ENCODE data around the gene WWTR1.

The WWTR1 gene

GRCh38 chr3:149489060-149489690 lies 168.7 kb downstream of the WWTR1 start:
- TF ChIP-seq CTCF (IDR thresholded peaks at IDR 0.05; ENCODE audit: extremely low read depth, insufficient read depth, missing control alignments), result peak; percentile 44
- in situ Hi-C loops (cut with MboI; ENCODE audit: low pct_unique_long_range_greater_than_20kb, low sequenced_read_pairs, unreplicated experiment), result no loop called here
- DNase-seq (ENCODE audit: low spot score), result no peak

DNA sequence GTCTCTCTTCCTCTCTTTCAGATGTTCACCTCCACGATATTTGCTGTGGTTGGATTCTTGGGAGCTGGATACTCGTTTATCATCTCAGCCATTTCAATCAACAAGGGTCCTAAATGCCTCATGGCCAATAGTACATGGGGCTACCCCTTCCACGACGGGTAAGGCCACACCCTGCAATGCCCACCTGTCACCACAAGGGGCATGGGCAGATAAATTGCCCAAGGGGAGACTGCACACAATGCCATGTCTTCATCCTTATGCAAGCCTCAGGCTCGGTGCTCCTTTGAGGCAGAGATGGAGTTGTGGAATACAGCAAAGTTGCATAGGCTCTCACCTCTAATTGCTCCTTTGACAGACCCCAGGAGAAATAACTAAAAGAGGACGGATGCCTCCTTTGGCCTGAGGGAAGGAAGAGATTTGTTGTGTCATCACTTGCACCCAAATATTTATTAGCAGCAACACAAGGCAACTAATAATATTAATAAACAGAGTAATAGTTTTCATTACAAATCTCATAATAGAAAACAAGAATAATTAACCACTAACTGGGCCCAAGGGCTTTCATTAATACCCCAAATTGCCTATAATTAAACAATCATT lies 170.1 kb downstream of the WWTR1 start:
- TF ChIP-seq CTCF (IDR thresholded peaks at IDR 0.05; ENCODE audit: extremely low read depth, insufficient read depth, missing control alignments), result peak; percentile 52
- in situ Hi-C loops (cut with MboI; ENCODE audit: low pct_unique_long_range_greater_than_20kb, low sequenced_read_pairs, unreplicated experiment), result no loop called here
- no peak for DNase-seq (ENCODE audit: low spot score)

DNA sequence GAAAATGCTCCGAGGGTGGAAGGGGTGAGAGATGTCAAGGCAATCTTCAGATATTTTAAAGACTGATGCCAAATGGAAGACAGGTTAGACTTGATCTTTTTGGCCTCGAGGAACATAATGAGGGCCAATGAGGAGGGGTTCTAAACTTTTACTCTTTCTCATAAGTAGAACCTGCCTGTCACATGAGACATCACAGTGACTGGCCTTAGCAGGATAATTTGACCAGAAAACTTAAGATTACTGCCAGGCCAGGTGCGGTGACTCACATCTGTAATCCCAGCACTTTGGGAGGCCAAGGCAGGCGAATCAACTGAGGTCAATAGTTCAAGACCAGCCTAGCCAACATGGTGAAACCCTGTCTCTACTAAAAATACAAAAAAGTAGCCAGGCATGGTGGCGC lies 171.1 kb downstream of the WWTR1 start:
- DNase-seq (ENCODE audit: low spot score), result no peak
- in situ Hi-C loops (cut with MboI; ENCODE audit: low pct_unique_long_range_greater_than_20kb, low sequenced_read_pairs, unreplicated experiment), result no loop called here
- TF ChIP-seq CTCF (IDR thresholded peaks at IDR 0.05; ENCODE audit: extremely low read depth, insufficient read depth, missing control alignments), result no peak

- DNase-seq (ENCODE audit: low spot score), result no peak
- in situ Hi-C loops (cut with MboI; ENCODE audit: low pct_unique_long_range_greater_than_20kb, low sequenced_read_pairs, unreplicated experiment), result no loop called here
- TF ChIP-seq CTCF (IDR thresholded peaks at IDR 0.05; ENCODE audit: extremely low read depth, insufficient read depth, missing control alignments), result no peak
Measured at GRCh38 chr3:149481491-149481890, 176.3 kb downstream of the WWTR1 start.

- in situ Hi-C loops (cut with MboI; ENCODE audit: low pct_unique_long_range_greater_than_20kb, low sequenced_read_pairs, unreplicated experiment), result no loop called here
- no peak for DNase-seq (ENCODE audit: low spot score)
- no peak for TF ChIP-seq CTCF (IDR thresholded peaks at IDR 0.05; ENCODE audit: extremely low read depth, insufficient read depth, missing control alignments)
Measured at GRCh38 chr3:149481056-149481455, 176.8 kb downstream of the WWTR1 start.

- peak; percentile 89 for TF ChIP-seq CTCF (IDR thresholded peaks at IDR 0.05; ENCODE audit: extremely low read depth, insufficient read depth, missing control alignments)
- DNase-seq (ENCODE audit: low spot score), result peak; percentile 75
- in situ Hi-C loops (cut with MboI; ENCODE audit: low pct_unique_long_range_greater_than_20kb, low sequenced_read_pairs, unreplicated experiment), result no loop called here
Measured at GRCh38 chr3:149480326-149481017, 177.4 kb downstream of the WWTR1 start.

All from GM13977 (cell line).